ENCODE measurements around the gene PCNP. TPM values are rescaled to one million over a fixed set of nuclear protein-coding genes. Genes with fewer than 3 reads are reported as not detected.
A peak's percentile ranks its signal among the peaks of the same experiment; 100 is the strongest.
"Not testable (repeated sequence)": the region's sequence is repeated elsewhere in the genome, so short reads cannot be mapped to it uniquely, and the experiment has no call there.

Gene PCNP
- total RNA-seq, 1 experiment from 2014 or later = 85.8 TPM

DNA sequence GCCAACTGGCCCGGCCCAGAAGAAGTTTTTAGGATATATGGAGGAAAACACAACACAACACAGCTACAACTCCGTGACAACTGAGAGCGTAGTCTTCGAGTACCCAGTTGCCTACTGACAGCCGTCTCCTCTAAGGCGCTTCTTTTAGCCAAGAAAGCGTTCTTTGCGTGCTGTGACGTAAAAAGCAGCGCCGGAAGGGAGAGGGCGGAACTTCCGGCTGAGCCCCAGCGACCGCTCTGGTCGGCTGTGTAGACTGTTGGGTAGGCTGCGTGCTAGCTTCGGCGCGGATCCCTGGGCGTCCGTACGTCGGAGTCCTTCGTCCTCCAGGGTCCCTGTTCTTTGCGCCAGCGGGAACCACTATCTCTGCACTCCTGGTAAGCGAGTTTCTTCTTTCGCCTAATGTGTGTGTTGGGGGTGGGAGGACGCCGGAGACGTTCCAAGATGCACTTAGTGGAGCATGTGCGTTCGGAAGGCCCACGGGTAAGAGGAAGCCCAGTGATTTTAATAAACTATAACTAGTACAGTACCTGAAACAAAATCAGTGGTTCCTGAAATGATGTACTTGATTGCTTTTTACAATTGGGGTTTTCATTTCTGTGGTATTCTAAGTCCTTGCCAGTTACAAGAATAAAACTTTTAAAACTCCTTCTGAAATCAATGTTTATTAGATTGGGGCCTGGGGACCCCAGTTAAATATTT, 12.2 kb upstream of the PCNP start, which contains the start of gene TRMT10C:
TRMT10C (plus strand) TSS at position 239 of the 699 bp plus-strand sequence. CDS start 2,914 bp downstream, outside the sequence.
- peak; percentile 91 for DNase-seq (ENCODE audit: low read depth)

GRCh38 chr3:101567528-101568317, 6.3 kb upstream of the PCNP start:
- DNase-seq (ENCODE audit: low read depth) = no peak

- DNase-seq (ENCODE audit: low read depth) = peak; percentile 15
Observed at GRCh38 chr3:101571028-101571895, 2.7 kb upstream of the PCNP start.

DNA sequence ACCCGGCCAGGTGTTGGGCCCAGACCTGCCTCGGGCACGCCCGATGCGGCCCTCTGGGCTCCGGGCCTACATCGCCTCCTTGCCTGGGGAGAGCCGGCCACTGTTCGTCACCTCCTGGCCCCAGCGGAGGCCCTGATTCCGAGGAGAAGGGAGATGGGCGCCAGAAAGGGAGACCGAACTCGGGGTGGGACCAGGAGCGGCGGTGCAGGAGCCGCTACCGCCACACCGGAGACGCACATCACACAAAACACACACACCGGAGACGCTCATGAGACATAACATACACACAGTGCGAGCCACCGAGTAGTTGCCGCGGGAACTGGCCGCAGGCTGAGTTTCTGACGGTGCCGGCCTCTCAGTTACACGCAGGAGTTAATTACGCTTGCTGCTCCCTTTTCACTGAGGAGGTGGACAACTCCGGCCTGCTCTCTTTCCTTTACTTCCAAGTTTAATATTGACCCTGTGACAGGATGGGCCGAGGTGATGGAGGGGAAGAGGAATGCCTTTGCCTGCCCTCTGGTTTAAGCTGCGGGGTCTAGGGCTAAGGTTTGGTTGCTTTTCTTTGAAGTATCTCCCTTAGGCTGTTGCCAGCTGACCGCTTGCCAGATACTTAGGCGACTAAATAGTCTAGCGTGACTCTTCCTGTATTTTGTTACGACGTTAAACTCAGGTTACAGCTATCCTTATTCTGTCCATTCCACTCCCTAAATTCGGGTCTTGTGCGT, 570 bp downstream of the PCNP start:
- DNase-seq (ENCODE audit: low read depth) = peak; percentile 55

- DNase-seq (ENCODE audit: low read depth) = no peak
Observed at GRCh38 chr3:101577286-101577685, 3.3 kb downstream of the PCNP start.

DNA sequence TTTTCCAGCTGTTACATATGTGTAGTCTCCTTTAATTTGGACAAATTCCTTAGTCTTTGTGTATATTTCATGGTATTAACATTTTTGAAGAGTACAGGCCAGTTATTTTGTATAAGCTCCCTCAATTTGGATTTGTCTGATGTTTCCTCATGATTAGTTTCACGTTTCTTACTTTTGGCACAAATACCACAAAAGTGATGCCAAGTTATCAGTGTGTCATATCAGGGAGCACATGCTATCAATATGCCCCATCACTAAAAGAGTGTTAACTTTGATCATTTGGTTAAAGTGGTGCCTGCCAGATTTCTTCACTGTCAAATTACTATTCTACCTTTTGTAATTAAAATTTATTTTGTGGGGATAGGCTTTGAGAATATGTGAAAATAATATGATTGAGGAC, 14.6 kb downstream of the PCNP start:
- no peak for DNase-seq (ENCODE audit: low read depth)

- no peak for DNase-seq (ENCODE audit: low read depth)
Observed at GRCh38 chr3:101591071-101591470, 17.1 kb downstream of the PCNP start.

GRCh38 chr3:101602731-101603130, 28.8 kb downstream of the PCNP start:
- DNase-seq (ENCODE audit: low read depth) = no peak

GRCh38 chr3:101603184-101603583, 29.2 kb downstream of the PCNP start:
- no peak for DNase-seq (ENCODE audit: low read depth)

- not testable (repeated sequence) for DNase-seq (ENCODE audit: low read depth)
Observed at GRCh38 chr3:101605398-101605797, 31.4 kb downstream of the PCNP start.

- no peak for DNase-seq (ENCODE audit: low read depth)
Observed at GRCh38 chr3:101611023-101611422, 37.0 kb downstream of the PCNP start.

- DNase-seq (ENCODE audit: low read depth) = not testable (repeated sequence)
Observed at GRCh38 chr3:101613014-101613413, 39.0 kb downstream of the PCNP start.

GRCh38 chr3:101615525-101615924, 41.5 kb downstream of the PCNP start:
- no peak for DNase-seq (ENCODE audit: low read depth)

DNA sequence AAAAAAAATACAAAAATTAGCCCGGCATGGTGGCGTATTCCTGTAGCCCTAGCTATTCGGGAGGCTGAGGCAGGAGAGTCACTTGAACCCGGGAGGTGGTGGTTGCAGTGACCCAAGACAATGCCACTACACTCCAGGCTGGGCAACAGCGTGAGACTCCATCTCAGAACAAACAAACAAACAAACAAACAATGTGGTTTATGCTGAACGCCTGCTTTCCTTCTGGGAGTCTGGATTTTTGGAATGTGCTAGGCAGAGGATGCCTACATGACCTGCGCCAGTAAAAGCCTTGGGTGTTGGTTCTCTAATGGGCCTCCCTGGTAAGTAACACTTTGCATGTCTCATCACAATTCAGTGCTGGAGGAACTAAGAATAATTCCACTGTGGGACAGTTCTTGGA, 43.5 kb downstream of the PCNP start:
- DNase-seq (ENCODE audit: low read depth) = no peak

DNA sequence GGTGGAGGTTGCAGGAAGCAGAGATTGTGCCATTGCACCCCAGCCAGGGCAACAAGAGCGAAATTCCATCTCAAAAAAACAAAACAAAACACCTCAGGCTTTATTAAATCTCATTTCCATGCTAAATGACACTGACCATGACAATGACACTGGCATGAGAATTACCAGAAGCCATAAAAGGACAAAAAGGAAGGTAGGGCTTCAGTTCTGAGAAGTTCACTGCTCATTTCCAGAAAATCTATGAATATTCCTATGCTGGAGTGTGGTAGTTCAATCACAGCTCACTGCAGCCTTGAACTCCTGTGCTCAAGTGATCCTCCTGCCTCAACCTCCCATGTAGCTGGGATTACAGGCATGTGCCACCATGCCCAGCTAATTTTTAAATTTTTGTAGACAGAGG, 44.7 kb downstream of the PCNP start:
- no peak for DNase-seq (ENCODE audit: low read depth)

- no peak for DNase-seq (ENCODE audit: low read depth)
Observed at GRCh38 chr3:101619734-101620133, 45.8 kb downstream of the PCNP start.

- DNase-seq (ENCODE audit: low read depth) = no peak
Observed at GRCh38 chr3:101623656-101624055, 49.7 kb downstream of the PCNP start.

- DNase-seq (ENCODE audit: low read depth) = no peak
Observed at GRCh38 chr3:101624857-101625256, 50.9 kb downstream of the PCNP start.

DNA sequence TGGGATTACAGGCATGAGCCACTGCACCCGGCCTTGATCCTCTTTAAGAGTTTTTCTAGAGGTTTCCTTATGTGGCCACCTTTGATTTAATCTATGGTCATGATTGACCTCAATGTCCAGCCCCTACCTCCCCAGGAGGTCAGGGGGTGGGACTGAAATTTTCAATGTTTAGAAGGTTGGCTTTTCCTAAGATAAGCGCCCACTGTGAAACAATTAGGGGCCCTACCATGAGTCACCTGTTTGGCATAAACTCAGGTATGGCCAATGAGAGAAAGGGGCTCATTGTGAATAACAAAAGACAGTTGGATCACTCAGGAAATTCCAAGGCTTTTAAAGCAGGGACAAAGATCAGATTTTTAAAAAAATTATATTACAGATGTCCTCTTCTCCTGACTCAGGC, 51.9 kb downstream of the PCNP start:
- DNase-seq (ENCODE audit: low read depth) = no peak

- DNase-seq (ENCODE audit: low read depth) = no peak
Observed at GRCh38 chr3:101629219-101629618, 55.2 kb downstream of the PCNP start.

Measured in HT1080 (cell line).